Transverse colon (tissue), 4 donors: ENCODE data around the gene LDLRAP1. TPM values are rescaled to one million over a fixed set of nuclear protein-coding genes. Genes with fewer than 3 reads are reported as not detected.
A peak's percentile ranks its signal among the peaks of the same experiment; 100 is the strongest.
"Not testable (repeated sequence)": the region's sequence is repeated elsewhere in the genome, so short reads cannot be mapped to it uniquely, and the experiment has no call there.

Source experiments
- DNase-seq: peaks from one replicate; pipeline ENCODE4 v3.0.0-alpha.2; 2019
- H3K27ac ChIP-seq, 4 donors: fragments of 200-600 bp; sonication (generic); 2 replicates each; pipeline ENCODE4 v1.5.1; 2016 to 2018; ENCODE audit warnings: inconsistent platforms in 4 of 4
- H3K27me3 ChIP-seq: fragments of 200-600 bp; sonication (generic); 2 replicates; pipeline ENCODE4 v1.5.1; 2017; ENCODE audit warnings: inconsistent platforms
- H3K36me3 ChIP-seq, 4 donors: fragments of 200-600 bp; sonication (generic); 2 replicates each; pipeline ENCODE4 v1.5.1; 2017 to 2019; ENCODE audit warnings: inconsistent platforms in 4 of 4
- H3K4me1 ChIP-seq, 4 donors: fragments of 200-600 bp; sonication (generic); 2 replicates each; pipeline ENCODE4 v1.5.1; 2017 to 2020; ENCODE audit warnings: inconsistent platforms in 4 of 4
- H3K4me3 ChIP-seq, 4 donors: fragments of 200-600 bp; sonication (generic); 1 replicate in 1 of 4; 2 replicates in 3 of 4; pipeline versions ENCODE4 v1.5.1 to v1.6.1; 2017 to 2019; ENCODE audit warnings: inconsistent platforms in 4 of 4
- H3K9me3 ChIP-seq, 2 donors: fragments of 200-600 bp; sonication (generic); 2 replicates each; pipeline ENCODE4 v1.5.1; 2017 to 2019; ENCODE audit warnings: inconsistent platforms in 2 of 2
- EP300 ChIP-seq: sonication (generic); formaldehyde crosslinking; IDR thresholded peaks from one replicate; pipeline ENCODE4 v1.6.1; 2017; ENCODE audit warnings: antibody characterized with exemption, low read depth
- POLR2A ChIP-seq: fragments of 450-650 bp; IDR thresholded peaks from one replicate; pipeline ENCODE4 v1.6.1; 2016; ENCODE audit warnings: antibody characterized with exemption, mild to moderate bottlenecking, moderate library complexity
- POLR2AphosphoS5 ChIP-seq, 3 donors: sonication (generic); formaldehyde crosslinking; IDR thresholded peaks; one replicate each; pipeline ENCODE4 v1.6.1; 2016; ENCODE audit warnings: antibody characterized with exemption in 3 of 3
- WGBS, 2 donors: methylation state at CpG; one replicate each; pipeline ENCODE4 v1.1.5; 2018; ENCODE audit warnings: low coverage in 1 of 2; 5-methylcytosine and 5-hydroxymethylcytosine counted together
- in situ Hi-C, 4 donors: fragments of 200-750 bp; cut with MboI; loops; one replicate each; pipeline versions ENCODE4 v1.15.0 to v1.15.1; 2017; ENCODE audit warnings: low sequenced_read_pairs in 3 of 4, low pct_ligation_motif_present in 1 of 4, low pct_unique_long_range_greater_than_20kb in 1 of 4
- intact Hi-C: fragments of 100-400 bp; cut with DNase I; formaldehyde crosslinking; loops from one replicate; pipeline ENCODE4 v1.15.1; 2023; ENCODE audit warnings: low total_unique reads
- total RNA-seq, 4 donors: library from RNA; depleted of rRNA; stranded (reverse); fragments of >200 nt; gene quantifications; one replicate each; pipeline ENCODE4 v1.1.0, GENCODE V29; 2016
- TF ChIP-seq, protein P1 (sequence below), 5 experiments: fragments of 200-600 bp in 3 of 5; fragments of 450-650 bp in 2 of 5; sonication (generic) in 3 of 5; IDR thresholded peaks; 1 replicate in 2 of 5; 2 replicates in 3 of 5; pipeline ENCODE4 v1.5.1; 2016 to 2017; ENCODE audit warnings: antibody characterized with exemption in 5 of 5, inconsistent platforms in 3 of 5, mild to moderate bottlenecking in 2 of 5, moderate library complexity in 1 of 5

LDLRAP1 gene
- total RNA-seq, 4 donors from 2014 or later: 24.9 to 75.6 (median 37.8) TPM

DNA sequence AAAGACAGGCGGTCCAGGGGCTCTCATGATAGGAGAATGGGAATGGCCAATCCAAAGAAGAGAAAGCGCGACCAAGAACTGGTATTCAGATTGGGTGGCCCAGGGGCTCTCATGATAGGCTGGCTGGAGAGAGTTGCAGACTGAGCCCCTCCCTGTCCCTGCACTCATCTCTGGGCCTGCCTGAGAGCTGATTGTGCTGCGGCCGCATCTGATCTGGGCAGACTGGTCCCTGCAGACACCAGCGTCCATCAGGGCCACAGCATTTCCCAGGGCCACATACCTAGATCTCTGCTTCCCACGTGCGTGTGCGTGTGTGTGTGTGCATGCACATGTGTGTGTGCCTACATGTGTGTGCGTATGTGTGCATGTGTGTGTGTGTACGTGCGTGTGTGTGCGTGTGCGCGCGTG, 42.8 kb downstream of the LDLRAP1 start:
- no peak for DNase-seq
- intact Hi-C loops (no loop called here), in situ Hi-C loops (no loop called here)
- H3K27me3 ChIP-seq: no peaks in the 10 kb centered on the region
- no peaks in the 10 kb centered on the region for H3K36me3 ChIP-seq
- TF ChIP-seq, protein P1, sequence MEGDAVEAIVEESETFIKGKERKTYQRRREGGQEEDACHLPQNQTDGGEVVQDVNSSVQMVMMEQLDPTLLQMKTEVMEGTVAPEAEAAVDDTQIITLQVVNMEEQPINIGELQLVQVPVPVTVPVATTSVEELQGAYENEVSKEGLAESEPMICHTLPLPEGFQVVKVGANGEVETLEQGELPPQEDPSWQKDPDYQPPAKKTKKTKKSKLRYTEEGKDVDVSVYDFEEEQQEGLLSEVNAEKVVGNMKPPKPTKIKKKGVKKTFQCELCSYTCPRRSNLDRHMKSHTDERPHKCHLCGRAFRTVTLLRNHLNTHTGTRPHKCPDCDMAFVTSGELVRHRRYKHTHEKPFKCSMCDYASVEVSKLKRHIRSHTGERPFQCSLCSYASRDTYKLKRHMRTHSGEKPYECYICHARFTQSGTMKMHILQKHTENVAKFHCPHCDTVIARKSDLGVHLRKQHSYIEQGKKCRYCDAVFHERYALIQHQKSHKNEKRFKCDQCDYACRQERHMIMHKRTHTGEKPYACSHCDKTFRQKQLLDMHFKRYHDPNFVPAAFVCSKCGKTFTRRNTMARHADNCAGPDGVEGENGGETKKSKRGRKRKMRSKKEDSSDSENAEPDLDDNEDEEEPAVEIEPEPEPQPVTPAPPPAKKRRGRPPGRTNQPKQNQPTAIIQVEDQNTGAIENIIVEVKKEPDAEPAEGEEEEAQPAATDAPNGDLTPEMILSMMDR (IDR thresholded peaks at IDR 0.05): no peak
- no peak for TF ChIP-seq POLR2A
- peaks cover 0 to 6% (median 0%) of the 10 kb centered on the region in 4 donors for H3K4me1 ChIP-seq
- H3K27ac ChIP-seq: no peak overlapping the region
- 92 to 100% methylated on average over 1 to 16 of the region's 16 CpGs for WGBS, 2 donors
- H3K9me3 ChIP-seq: no peaks in the 10 kb centered on the region
- no peak overlapping the region for H3K4me3 ChIP-seq

DNA sequence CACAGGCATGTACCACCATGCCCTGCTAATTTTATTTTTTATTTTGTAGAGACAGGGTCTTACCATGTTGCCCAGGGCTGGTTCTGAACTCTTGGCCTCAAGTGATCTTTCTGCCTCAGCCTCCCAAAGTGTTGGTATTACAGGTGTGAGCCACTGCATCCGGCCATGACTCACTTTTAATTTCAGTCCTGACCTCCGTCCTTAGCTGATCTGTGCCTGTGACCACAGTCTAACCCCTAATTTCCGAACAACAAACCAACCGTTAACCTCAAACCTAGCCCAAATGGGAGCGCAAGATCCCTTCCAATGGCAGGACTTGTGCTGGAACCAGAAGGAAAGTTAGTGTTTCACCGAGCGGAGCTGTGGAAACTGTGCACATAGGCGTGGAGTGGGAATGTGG, 43.9 kb downstream of the LDLRAP1 start:
- no peak overlapping the region for H3K4me3 ChIP-seq
- no peak for DNase-seq
- 74 to 100% methylated on average over 6 to 8 of the region's 8 CpGs for WGBS, 2 donors
- in situ Hi-C loops: no loop called here
- intact Hi-C loops: no loop called here
- TF ChIP-seq POLR2AphosphoS5 (IDR thresholded peaks at IDR 0.05) (no peak), EP300 (no peak), POLR2A (no peak)
- TF ChIP-seq, protein P1 (IDR thresholded peaks at IDR 0.05): no peak
- H3K9me3 ChIP-seq: no peaks in the 10 kb centered on the region
- H3K4me1 ChIP-seq: peaks cover 0 to 6% (median 0%) of the 10 kb centered on the region in 4 donors
- H3K36me3 ChIP-seq: no peaks in the 10 kb centered on the region
- H3K27me3 ChIP-seq: no peaks in the 10 kb centered on the region
- no peak overlapping the region for H3K27ac ChIP-seq

DNA sequence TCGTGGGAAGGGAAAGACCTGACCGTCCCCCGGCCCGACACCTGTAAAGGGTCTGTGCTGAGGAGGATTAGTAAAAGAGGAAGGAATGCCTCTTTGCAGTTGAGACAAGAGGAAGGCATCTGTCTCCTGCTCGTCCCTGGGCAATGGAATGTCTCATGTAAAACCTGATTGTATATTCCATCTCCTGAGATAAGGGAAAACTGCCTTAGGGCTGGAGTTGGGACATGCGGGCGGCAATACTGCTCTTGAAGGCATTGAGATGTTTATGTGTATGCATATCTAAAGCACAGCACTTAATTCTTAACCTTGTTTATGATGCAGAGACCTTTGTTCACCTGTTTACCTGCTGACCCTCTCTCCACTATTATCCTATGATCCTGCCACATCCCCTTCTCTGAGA, 44.8 kb downstream of the LDLRAP1 start:
- H3K27me3 ChIP-seq, H3K27ac ChIP-seq, H3K4me1 ChIP-seq, intact Hi-C loops, H3K4me3 ChIP-seq, DNase-seq, H3K9me3 ChIP-seq, H3K36me3 ChIP-seq, in situ Hi-C loops: not testable (repeated sequence)
- 64 to 92% methylated on average over 2 to 7 of the region's 7 CpGs for WGBS, 2 donors

DNA sequence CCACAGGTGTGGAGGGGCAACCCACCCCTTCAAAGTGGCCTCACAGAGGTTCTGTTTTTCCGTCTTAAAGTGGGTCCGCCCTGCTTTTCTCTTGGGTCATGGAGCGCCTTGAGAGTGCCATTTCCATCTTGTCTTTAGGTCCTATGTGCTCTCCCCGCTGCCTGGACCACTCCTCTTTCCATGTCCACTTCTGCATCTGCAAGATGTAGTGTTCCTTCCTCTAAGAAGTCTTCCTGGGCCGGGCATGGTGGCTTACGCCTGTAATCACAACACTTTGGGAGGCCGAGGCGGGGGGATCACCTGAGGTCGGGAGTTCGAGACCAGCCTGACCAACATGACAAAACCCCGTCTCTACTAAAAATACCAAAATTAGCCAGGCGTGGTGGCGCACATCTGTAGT, 45.4 kb downstream of the LDLRAP1 start:
- H3K4me3 ChIP-seq, H3K27ac ChIP-seq, H3K36me3 ChIP-seq, intact Hi-C loops, in situ Hi-C loops, DNase-seq, H3K4me1 ChIP-seq, H3K27me3 ChIP-seq, H3K9me3 ChIP-seq: not testable (repeated sequence)
- WGBS, 2 donors: 90% methylated on average over 13 of the region's 13 CpGs; no CpG with 5 or more reads in 1 of the 2 donors

DNA sequence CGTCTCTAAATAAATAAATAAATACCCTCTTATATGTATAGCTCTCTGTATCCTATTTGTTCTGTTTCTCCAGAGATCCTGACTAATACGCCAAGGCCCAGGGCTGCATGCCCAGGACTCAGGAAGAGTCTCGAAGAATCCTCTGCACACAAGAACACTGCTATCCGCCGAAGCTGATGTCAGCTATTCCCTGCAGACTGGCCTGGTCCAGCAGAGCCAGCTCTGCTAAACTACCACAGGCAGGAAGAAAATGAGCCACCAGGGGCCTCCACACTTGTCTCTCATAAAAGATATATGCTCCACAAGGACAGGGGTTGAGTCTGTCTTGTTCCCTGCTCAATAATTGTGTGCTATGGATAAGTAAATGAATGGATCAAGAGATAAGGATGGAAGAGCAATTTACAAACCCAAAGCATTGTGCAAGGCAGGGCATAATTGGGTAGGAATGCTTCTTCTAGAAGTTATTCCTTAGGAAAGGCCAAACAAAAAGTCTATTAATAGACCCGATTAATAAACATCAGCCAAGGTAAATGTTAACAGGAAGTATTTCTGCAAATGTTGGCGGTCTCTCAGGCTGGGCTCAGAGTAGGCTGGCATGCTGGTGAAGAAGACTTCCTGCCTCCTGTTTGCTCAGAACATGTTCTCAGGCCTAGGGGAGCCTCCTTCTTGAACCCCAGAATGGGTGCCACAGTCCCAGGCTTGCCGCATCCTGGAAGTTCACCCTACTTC, 46.9 kb downstream of the LDLRAP1 start:
- no peak overlapping the region for H3K27ac ChIP-seq
- no peaks in the 10 kb centered on the region for H3K27me3 ChIP-seq
- H3K9me3 ChIP-seq: no peaks in the 10 kb centered on the region
- TF ChIP-seq POLR2A (no peak), POLR2AphosphoS5 (IDR thresholded peaks at IDR 0.05) (no peak), EP300 (no peak)
- TF ChIP-seq, protein P1 (IDR thresholded peaks at IDR 0.05): peak in 1 of 5 experiments; percentile 3
- peaks cover 0 to 6% (median 0%) of the 10 kb centered on the region in 4 donors for H3K4me1 ChIP-seq
- H3K4me3 ChIP-seq: no peak overlapping the region
- 61 to 69% methylated on average over 2 to 8 of the region's 8 CpGs for WGBS, 2 donors
- intact Hi-C loops: no loop called here
- in situ Hi-C loops: no loop called here
- DNase-seq: no peak
- H3K36me3 ChIP-seq: no peaks in the 10 kb centered on the region
